DMS53 treated with DMSO at 0.1 percent for 48 hours (cell line): ENCODE results near the gene EFTUD2.
"Not testable (repeated sequence)": the region's sequence is repeated elsewhere in the genome, so short reads cannot be mapped to it uniquely, and the experiment has no call there.

Experiments used
- DNase-seq: peaks from one replicate; lab custom pipeline; 2025; ENCODE audit not compliant: unreplicated experiment; lab: John Stamatoyannopoulos, UW

EFTUD2 gene

DNA sequence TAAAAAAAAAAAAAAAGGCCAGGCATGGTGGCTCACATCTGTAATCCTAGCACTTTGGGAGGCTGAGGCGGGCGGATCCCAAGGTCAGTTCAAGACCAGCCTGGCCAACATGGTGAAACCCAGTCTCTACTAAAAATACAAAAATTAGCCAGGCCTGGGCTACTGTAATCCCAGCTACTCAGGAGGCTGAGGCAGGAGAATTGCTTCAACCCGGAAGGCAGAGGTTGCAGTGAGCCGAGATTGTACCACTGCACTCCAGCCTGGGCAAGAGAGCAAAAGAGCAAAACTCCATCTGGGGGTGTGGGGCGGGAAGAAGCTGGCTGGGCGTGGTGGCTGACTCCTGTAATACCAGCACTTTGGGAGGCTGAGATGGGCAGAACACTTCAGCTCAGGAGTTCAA lies 80.7 kb downstream of the EFTUD2 start:
- DNase-seq, result not testable (repeated sequence)

DNA sequence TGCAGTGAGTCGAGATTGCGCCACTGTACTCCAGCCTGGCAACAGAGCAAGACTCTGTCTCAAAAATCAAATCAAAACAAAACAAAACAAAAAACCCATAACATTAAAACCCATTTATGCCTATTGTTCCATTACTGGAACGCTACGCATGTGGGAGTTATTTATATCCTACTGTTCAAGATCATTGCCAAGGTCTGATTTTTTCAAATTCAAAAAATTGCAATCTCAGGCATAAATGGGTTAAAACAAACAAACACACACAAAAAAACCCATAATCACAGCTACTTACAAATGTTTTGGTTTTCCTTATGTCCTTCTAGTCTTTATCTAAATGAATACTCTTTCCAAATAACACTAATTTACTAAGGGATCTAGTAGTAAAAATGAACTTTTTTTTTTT lies 87.0 kb downstream of the EFTUD2 start:
- no peak for DNase-seq

DNA sequence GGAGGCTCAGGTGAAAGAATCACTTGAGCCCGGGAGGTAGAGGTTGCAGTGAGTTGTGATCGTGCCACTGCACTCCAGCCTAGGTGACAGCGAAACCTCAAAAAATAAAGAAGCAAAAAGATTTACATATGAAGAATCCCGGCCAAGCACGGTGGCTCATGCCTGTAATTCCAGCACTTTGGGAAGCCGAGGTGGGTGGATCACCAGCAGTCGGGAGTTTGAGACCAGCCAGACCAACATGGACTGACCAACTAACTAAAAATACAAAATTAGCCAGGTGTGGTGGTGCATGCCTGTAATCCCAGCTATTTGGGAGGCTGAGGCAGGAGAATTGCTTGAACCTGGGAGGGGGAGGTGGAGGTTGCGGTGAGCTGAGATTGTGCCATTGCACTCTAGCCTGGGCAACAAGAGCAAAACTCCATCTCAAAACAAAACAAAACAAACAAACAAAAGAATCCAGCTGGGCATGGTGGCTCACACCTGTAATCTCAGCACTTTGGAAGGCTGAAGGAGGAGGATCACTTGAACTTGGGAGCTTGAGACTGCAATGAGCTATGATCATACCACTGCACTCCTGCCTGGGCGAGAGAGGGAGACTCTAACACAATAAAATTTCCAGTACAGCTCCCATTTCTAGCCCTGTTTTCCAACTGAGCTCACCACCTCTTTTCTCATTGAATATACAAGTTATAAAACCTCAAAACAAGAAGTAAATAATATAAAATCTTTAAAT lies 90.4 kb downstream of the EFTUD2 start:
- DNase-seq, result not testable (repeated sequence)

DNA sequence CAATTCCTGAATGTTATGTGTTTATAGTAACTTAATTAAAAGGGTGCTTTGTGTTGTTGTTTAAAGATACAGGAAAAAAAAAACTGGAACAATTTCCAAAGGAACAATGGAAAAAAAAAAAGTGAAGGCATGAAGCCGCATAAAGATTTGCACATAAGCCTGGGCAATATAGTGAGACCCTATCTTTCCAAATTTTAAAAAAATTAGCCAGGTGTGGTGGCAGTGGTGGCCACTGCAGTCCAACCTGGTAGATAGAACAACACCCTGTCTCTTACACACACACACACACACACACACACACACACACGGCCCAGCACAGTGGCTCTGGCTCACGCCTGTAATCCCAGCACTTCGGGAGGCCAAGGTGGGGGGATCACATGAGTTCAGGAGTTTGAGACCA lies 91.1 kb downstream of the EFTUD2 start:
- DNase-seq, result no peak

DNA sequence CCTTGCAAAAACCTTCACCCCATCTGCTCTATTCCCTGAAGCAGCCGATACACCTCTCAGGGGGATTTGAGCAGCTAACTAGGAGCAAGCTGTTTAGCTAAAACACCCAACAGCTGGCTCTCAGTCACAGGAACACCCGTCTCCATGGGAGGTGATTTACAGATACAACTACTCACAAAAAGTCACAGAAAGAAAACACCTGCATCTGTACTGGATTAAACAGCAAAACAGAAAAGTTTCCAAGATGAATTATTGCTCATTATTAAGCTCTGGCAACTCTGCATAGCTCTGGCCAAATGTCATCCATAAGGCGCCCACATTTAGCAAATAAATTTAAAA lies 91.5 kb downstream of the EFTUD2 start:
- DNase-seq, result no peak

DNA sequence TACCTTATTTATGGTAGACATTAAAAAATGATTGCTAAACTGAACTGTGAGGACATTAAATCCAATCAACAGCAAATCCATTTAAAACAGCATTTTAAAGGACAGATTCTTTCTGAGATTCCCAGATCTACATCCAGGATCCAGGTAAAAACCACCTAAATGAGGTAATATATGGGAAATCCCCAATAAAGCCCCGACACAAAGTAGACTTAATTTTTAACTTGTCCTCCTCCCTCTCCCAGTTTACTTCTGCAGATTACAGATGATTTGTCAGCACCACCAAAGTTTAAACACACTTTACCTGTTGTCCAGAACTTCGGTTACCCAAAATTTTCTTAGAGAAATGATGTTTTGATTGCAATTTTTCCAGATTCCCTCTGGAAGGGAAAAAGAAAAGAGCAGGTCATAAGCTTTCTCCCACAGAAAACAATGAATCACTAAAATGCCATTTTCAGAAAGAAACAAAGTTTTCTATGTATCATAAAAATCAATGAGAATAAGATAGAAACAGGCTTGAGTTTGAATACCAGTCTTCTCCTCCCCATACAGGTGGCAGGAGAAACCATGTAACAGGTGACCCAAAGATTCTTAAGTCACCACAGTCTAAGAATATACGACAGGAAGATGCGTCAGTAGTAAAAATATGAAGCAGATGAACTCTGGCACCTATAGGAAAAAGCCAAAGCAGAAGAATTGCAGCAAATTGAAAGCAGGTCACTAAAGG lies 92.0 kb downstream of the EFTUD2 start:
- DNase-seq, result no peak

DNA sequence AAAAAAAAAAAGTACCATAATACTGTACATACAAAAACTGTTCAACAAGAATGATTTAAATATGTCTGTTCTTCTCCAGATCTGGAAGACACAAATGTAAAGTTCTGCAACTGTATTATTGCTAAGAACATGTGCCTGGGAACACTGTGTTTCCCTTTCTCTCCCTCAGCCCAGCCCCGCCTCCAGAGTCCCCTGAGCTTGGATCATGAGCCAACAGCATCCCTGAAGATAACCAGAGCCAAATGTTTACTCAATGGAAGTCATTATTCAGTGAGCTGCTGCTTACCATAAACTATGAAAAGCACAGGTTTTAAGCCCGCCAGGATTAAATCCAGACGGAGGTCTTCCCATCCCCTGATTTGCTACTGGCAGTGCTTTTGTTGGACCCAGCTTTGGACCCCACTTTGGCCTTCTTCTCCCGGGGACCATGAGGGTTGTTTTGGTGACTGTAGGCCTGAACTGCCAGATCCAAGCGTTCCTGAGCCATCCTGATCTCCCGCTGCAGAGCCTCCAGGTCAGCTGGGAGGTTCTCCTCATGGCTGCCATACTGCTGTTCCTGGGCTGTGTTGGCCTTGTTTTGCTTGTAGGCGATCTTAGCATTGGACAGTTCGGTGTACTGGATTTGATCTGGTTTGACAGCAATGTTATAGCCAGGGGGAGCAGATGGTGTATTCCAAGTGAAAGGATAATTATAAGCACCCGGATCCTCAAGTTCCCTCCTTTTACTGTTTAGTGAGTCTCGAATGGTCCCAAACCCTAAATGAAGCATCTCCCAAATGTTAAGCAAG lies 94.7 kb downstream of the EFTUD2 start:
- no peak for DNase-seq

DNA sequence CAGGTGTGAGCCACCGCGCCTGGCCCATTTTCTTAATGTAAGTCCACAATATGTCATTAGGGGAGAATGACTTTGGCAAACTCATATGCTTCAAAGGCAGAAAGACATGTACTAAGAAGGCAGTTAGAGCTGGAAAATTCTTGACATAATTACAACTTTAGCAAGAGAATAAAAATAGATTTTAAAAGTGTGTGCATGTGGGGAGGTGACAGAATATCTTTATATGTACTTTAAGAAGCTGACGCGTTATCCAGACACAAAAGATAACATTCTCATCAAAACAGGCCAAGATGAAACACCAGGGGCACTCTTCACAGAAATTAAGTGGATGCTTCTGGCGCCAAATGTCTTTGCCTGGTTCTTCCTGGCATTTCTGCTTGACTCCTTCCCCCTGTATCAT lies 97.4 kb downstream of the EFTUD2 start:
- no peak for DNase-seq
